Small intestine (tissue), 7 donors: ENCODE results near the gene CIDEA. TPM values are rescaled to one million over a fixed set of nuclear protein-coding genes. Genes with fewer than 3 reads are reported as not detected.

Experiments
- DNase-seq, 2 donors: peaks; one replicate each; pipeline versions ENCODE4 v3.0.0 to v3.0.0-alpha.2; 2013
- FAIRE-seq: peaks from 2 replicates; lab custom pipeline; 2012; peaks lifted over from hg19 to GRCh38; lab: Jason Lieb, UNC
- H3K27ac ChIP-seq, 3 donors: one replicate each; pipeline ENCODE4 v1.5.1; 2013; ENCODE audit warnings: low read length in 2 of 3, mild to moderate bottlenecking in 2 of 3, control low read depth in 1 of 3, inconsistent platforms in 1 of 3, low read depth in 1 of 3, moderate library complexity in 1 of 3
- H3K27me3 ChIP-seq, 3 donors: one replicate each; pipeline ENCODE4 v1.6.1; 2013; ENCODE audit warnings: low read length in 3 of 3, inconsistent platforms in 1 of 3; ENCODE audit not compliant: control insufficient read depth in 3 of 3, insufficient read depth in 3 of 3
- H3K36me3 ChIP-seq, 3 donors: one replicate each; pipeline ENCODE4 v1.6.1; 2013; ENCODE audit warnings: low read length in 3 of 3, inconsistent platforms in 1 of 3, low read depth in 1 of 3, mild to moderate bottlenecking in 1 of 3, moderate library complexity in 1 of 3; ENCODE audit not compliant: control insufficient read depth in 3 of 3, insufficient read depth in 2 of 3
- H3K4me1 ChIP-seq, 3 donors: one replicate each; pipeline ENCODE4 v1.6.1; 2013; ENCODE audit warnings: low read length in 2 of 3, inconsistent platforms in 1 of 3, low read depth in 1 of 3, mild to moderate bottlenecking in 1 of 3, moderate library complexity in 1 of 3; ENCODE audit not compliant: control insufficient read depth in 3 of 3, insufficient read depth in 2 of 3
- H3K4me3 ChIP-seq, 3 donors: one replicate each; pipeline ENCODE4 v1.5.1; 2013; ENCODE audit warnings: low read length in 3 of 3, control low read depth in 1 of 3, inconsistent platforms in 1 of 3, low read depth in 1 of 3, mild to moderate bottlenecking in 1 of 3, moderate library complexity in 1 of 3
- H3K9me3 ChIP-seq, 2 donors: one replicate each; pipeline ENCODE4 v1.6.1; 2013; ENCODE audit warnings: low read depth in 1 of 2, low read length in 1 of 2; ENCODE audit not compliant: control insufficient read depth in 2 of 2, insufficient read depth in 1 of 2
- WGBS, 3 donors: extraction: QIAGEN DNeasy Blood & Tissue Kit; methylation state at CpG; one replicate each; pipeline ENCODE4 v1.1.7; 2013; 5-methylcytosine and 5-hydroxymethylcytosine counted together
- polyA plus RNA-seq, 4 donors: library from polyadenylated mRNA; stranded (reverse) in 3 of 4; unstranded in 1 of 4; fragments of 200-250 nt in 3 of 4; fragments of 120-200 nt in 1 of 4; gene quantifications; one replicate each; pipeline versions ENCODE4 v1.2.1 to v1.2.3, GENCODE V29; 2013
- donor health status: healthy with polysubstance abuse.
- donor health status: control.
- donor health status: control.
- donor health status: Bipolar disorder and iron deficiency.
- donor health status: healthy.

The CIDEA gene
- polyA plus RNA-seq, 4 donors = 1.6 to 8.8 TPM; not detected in 2

GRCh38 chr18:12247946-12248345 lies 6.2 kb upstream of the CIDEA start:
- no peak for FAIRE-seq
- H3K27me3 ChIP-seq = peaks cover under 1 to 28% (median 7%) of the 10 kb centered on the region in 3 donors
- H3K27ac ChIP-seq = no peak overlapping the region
- WGBS, 3 donors = 70 to 81% (median 72%) methylated on average over 6 of the region's 6 CpGs
- H3K4me3 ChIP-seq = no peak overlapping the region
- H3K4me1 ChIP-seq = no peaks in the 10 kb centered on the region
- no peaks in the 10 kb centered on the region for H3K9me3 ChIP-seq
- no peaks in the 10 kb centered on the region for H3K36me3 ChIP-seq
- no peak for DNase-seq

DNA sequence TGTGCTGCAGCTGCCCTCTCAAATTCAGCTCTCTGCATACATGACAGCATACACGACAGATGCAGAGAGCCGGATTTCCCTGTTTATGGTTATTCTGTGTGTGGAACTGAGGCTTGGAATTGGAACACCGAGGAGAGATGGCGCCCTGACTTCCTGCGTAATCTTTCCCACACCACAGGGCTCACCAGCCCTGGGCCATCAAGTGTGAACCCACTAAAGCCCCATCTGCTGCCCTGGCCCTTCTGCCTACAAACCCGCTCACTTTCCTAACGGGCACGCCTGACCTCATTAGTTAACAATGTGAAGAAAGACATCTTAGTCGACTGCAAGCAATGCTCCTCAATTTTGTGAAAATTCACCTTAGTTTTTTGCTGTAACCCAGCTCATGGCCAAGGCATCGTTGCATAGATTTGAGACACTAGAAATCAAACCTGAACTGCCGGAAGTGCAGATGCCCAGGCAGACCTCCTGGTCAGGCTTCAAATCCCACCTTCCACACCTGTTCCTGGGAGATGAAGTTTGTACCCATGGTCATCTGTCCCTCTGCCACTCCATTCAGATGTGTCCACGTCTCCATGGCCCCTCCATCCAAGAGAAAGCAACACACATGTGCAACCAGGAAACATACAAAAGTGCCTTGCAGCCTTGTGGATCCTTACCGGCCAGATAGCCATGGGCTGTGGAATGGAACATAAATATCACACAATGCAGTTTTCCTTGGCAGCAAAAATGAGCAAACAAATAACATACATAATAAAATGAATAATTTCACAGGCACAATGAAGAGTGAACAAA lies 5.0 kb upstream of the CIDEA start:
- no peak overlapping the region for H3K4me3 ChIP-seq
- whole genome bisulfite sequencing, 3 donors = 73 to 80% (median 74%) methylated on average over 13 of the region's 13 CpGs
- H3K27ac ChIP-seq = no peak overlapping the region
- H3K27me3 ChIP-seq = peaks cover 10 to 40% (median 10%) of the 10 kb centered on the region in 3 donors
- no peaks in the 10 kb centered on the region for H3K4me1 ChIP-seq
- H3K9me3 ChIP-seq = no peaks in the 10 kb centered on the region
- no peak for FAIRE-seq
- DNase-seq = no peak
- no peaks in the 10 kb centered on the region for H3K36me3 ChIP-seq

DNA sequence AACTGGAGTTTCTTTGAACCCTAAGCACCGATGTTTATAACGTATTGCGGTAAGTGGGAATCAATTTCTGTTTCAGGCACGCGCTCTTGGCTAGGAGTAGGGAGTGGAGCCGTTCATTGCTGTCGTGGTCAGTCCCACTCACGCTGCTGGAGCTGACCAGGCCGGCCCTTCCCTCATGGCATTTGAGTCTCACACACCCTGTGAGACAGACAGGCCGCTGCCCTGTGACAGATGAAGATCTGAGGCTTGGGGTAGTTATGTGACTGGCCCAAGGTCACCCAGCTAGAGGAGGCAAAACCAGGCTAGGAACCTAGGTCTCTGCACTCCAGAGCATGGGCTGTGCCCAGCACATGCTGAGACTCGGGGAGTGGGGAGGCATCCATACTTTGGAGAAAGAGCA lies 2.9 kb upstream of the CIDEA start:
- H3K4me3 ChIP-seq = no peak overlapping the region
- DNase-seq = no peak
- H3K27me3 ChIP-seq = peaks cover 13 to 57% (median 17%) of the 10 kb centered on the region in 3 donors
- no peaks in the 10 kb centered on the region for H3K4me1 ChIP-seq
- H3K36me3 ChIP-seq = no peaks in the 10 kb centered on the region
- WGBS, 3 donors = 76 to 82% (median 77%) methylated on average over 11 of the region's 11 CpGs
- no peaks in the 10 kb centered on the region for H3K9me3 ChIP-seq
- no peak overlapping the region for H3K27ac ChIP-seq
- FAIRE-seq = no peak

DNA sequence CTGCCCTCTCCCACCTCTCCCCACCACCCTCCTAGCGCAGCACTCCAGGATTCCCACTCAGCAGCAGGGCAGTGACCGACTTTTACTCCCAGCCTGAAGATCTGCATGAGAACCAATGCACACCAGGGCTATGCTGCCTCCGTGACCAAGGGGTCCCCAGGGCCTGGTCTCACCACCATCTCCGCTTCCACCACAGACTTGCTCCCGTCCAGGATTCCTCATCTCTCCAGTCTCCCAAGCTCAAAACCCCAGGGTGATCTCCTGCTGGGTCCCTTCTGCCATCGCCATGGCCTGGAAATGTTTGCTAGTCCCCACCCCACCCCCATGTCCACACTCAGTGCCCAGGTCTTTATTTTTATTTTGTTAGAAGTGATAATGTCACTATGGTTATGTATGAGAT lies 2.1 kb upstream of the CIDEA start:
- 79 to 88% (median 86%) methylated on average over 6 of the region's 6 CpGs for WGBS, 3 donors
- no peaks in the 10 kb centered on the region for H3K36me3 ChIP-seq
- no peak overlapping the region for H3K4me3 ChIP-seq
- FAIRE-seq (no peak), DNase-seq (no peak)
- H3K9me3 ChIP-seq = no peaks in the 10 kb centered on the region
- no peak overlapping the region for H3K27ac ChIP-seq
- H3K4me1 ChIP-seq = no peaks in the 10 kb centered on the region
- H3K27me3 ChIP-seq = peaks cover 13 to 53% (median 17%) of the 10 kb centered on the region in 3 donors

- Histone ChIP-seq H3K36me3 (no peaks in the 10 kb centered on the region), H3K4me3 (no peak overlapping the region), H3K9me3 (no peaks in the 10 kb centered on the region), H3K27me3 (peaks cover 13 to 53% (median 14%) of the 10 kb centered on the region in 3 donors), H3K27ac (no peak overlapping the region), H3K4me1 (no peaks in the 10 kb centered on the region)
- 20 to 34% (median 23%) methylated on average over 10 to 11 of the region's 11 CpGs for WGBS, 3 donors
- FAIRE-seq (no peak), DNase-seq (no peak)
Measured at GRCh38 chr18:12253027-12253426, 1.1 kb upstream of the CIDEA start.

GRCh38 chr18:12253663-12254135 lies 462 bp upstream of the CIDEA start:
- H3K9me3 ChIP-seq = no peaks in the 10 kb centered on the region
- DNase-seq = no peak
- no peaks in the 10 kb centered on the region for H3K4me1 ChIP-seq
- FAIRE-seq = no peak
- WGBS, 3 donors = 2 to 6% (median 6%) methylated on average over 17 to 20 of the region's 20 CpGs
- H3K4me3 ChIP-seq = no peak overlapping the region
- peaks cover 12 to 53% (median 13%) of the 10 kb centered on the region in 3 donors for H3K27me3 ChIP-seq
- H3K36me3 ChIP-seq = no peaks in the 10 kb centered on the region
- H3K27ac ChIP-seq = no peak overlapping the region

DNA sequence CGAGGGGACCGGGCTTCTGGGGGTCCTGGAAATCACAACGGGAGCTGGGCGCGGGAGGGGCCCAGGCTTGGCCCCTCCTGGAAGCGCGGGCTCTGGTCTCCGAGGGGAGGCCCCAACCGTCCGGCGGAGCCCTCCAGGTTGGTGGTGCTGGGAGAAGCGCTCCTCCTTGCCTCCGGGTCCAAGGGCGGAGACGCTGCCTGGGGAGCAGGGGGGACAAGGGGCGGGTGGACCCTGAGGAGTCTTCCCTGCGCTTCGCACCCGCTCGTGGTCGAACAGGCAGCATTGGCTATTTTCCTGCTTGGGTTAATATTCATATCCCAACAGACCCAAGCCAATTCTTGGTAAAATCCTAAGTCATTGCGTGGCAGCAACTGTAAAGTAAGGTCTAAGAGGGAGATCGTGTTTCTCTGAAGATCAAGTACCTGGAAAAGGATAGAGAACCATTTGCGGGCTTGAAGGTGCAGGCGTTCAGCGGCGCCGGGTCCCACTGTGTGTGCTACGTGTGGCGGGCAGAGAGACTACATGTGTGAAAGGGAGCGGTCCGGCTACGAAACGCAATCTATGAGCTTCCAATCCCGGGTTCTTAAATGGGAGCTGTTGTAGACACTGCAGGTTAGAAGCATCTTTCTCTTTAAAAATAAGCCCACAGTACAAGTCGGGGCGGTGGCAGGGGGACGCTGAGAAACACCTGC lies 805 bp downstream of the CIDEA start:
- H3K9me3 ChIP-seq = no peaks in the 10 kb centered on the region
- no peak for DNase-seq
- H3K4me3 ChIP-seq = no peak overlapping the region
- no peaks in the 10 kb centered on the region for H3K4me1 ChIP-seq
- no peak for FAIRE-seq
- 43 to 50% (median 49%) methylated on average over 38 of the region's 38 CpGs for WGBS, 3 donors
- no peaks in the 10 kb centered on the region for H3K36me3 ChIP-seq
- H3K27me3 ChIP-seq = peaks cover 11 to 53% (median 13%) of the 10 kb centered on the region in 3 donors
- no peak overlapping the region for H3K27ac ChIP-seq

DNA sequence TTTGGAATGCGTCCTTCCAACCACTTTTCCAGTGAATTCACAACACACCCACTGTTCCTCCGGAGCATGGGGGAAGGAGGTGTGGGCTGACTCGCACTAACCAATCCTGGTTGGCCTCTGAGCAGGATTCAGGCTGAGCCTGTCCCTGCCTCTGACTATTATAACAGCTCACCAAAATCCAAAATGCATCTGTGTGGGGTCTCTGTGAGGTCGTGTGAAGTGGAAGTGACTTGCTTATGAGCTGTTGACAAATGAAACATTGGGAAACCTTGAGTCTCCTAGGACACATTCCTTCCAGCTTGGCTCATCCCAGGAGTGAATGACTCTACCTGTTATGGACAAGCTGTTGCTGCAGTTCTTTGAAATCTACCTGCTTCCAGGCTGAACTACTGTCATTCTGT lies 1.5 kb downstream of the CIDEA start:
- DNase-seq (no peak), FAIRE-seq (no peak)
- no peaks in the 10 kb centered on the region for H3K4me1 ChIP-seq
- H3K4me3 ChIP-seq = no peak overlapping the region
- no peaks in the 10 kb centered on the region for H3K36me3 ChIP-seq
- H3K27ac ChIP-seq = no peak overlapping the region
- H3K9me3 ChIP-seq = no peaks in the 10 kb centered on the region
- 47 to 52% (median 49%) methylated on average over 4 of the region's 4 CpGs for WGBS, 3 donors
- peaks cover 11 to 53% (median 13%) of the 10 kb centered on the region in 3 donors for H3K27me3 ChIP-seq
